GM21529 (cell line): Measurements from ENCODE around the gene ISOC2.
A peak's percentile ranks its signal among the peaks of the same experiment; 100 is the strongest.

Source experiments
- ATAC-seq: cut with Tn5 transposase; IDR thresholded peaks from one replicate; pipeline ENCODE4 v1.9.1; 2021; ENCODE audit not compliant: unreplicated experiment

ISOC2 gene

GRCh38 chr19:55479451-55480230, 18.2 kb upstream of the ISOC2 start:
- ATAC-seq = no peak

- ATAC-seq = no peak
These were observed 17.6 kb upstream of the ISOC2 start for GRCh38 chr19:55479045-55479444.

GRCh38 chr19:55478364-55478763, 16.9 kb upstream of the ISOC2 start:
- no peak for ATAC-seq

- no peak for ATAC-seq
These were observed 16.5 kb upstream of the ISOC2 start for GRCh38 chr19:55477905-55478304.

GRCh38 chr19:55476100-55476775, 14.8 kb upstream of the ISOC2 start, which contains the start of gene ZNF628:
ZNF628 (plus strand) TSS chr19:55476617; CDS start chr19:55479911, 3,294 bp downstream.
- ATAC-seq = peak; percentile 83

- no peak for ATAC-seq
These were observed 13.1 kb upstream of the ISOC2 start for GRCh38 chr19:55474269-55475265.

GRCh38 chr19:55473225-55474012, 12.0 kb upstream of the ISOC2 start:
- ATAC-seq = no peak

- ATAC-seq = no peak
These were observed 11.0 kb upstream of the ISOC2 start for GRCh38 chr19:55472463-55472862.

GRCh38 chr19:55471266-55471665, 9.8 kb upstream of the ISOC2 start:
- ATAC-seq = no peak

- no peak for ATAC-seq
These were observed 6.6 kb upstream of the ISOC2 start for GRCh38 chr19:55468054-55468393.

GRCh38 chr19:55467236-55468053, 6.0 kb upstream of the ISOC2 start:
- ATAC-seq = no peak

GRCh38 chr19:55466241-55466614, 4.8 kb upstream of the ISOC2 start:
- ATAC-seq = no peak

- ATAC-seq = no peak
These were observed 4.2 kb upstream of the ISOC2 start for GRCh38 chr19:55465460-55466240.

- no peak for ATAC-seq
These were observed 3.2 kb upstream of the ISOC2 start, which contains the start of gene C19orf85 for GRCh38 chr19:55464662-55465054. C19orf85 (minus strand) TSS chr19:55464751; CDS start chr19:55464554, 197 bp downstream.

GRCh38 chr19:55464039-55464661, 2.7 kb upstream of the ISOC2 start:
- ATAC-seq = no peak

- no peak for ATAC-seq
These were observed 2.2 kb upstream of the ISOC2 start for GRCh38 chr19:55463583-55464031.

GRCh38 chr19:55462722-55463121, 1.3 kb upstream of the ISOC2 start:
- no peak for ATAC-seq

- ATAC-seq = no peak
These were observed 658 bp upstream of the ISOC2 start for GRCh38 chr19:55461974-55462626.
